K562 (cell line): Measurements from ENCODE around the gene ZNF512B. TPM values are rescaled to one million over a fixed set of nuclear protein-coding genes. Genes with fewer than 3 reads are reported as not detected.
A peak's percentile ranks its signal among the peaks of the same experiment; 100 is the strongest.

ENCODE experiments used
- AFF1 ChIP-seq, 2 experiments: fragments of 450-650 bp; IDR thresholded peaks; 2 replicates each; pipeline ENCODE4 v1.6.1; 2018; ENCODE audit warnings: mild to moderate bottlenecking in 2 of 2, low read depth in 1 of 2; ENCODE audit not compliant: partially characterized antibody in 2 of 2
- BMI1 ChIP-seq: fragments of 150-350 bp; IDR thresholded peaks from 2 replicates; pipeline ENCODE4 v1.6.1; 2014; ENCODE audit warnings: low read length
- BRF1 ChIP-seq: IDR thresholded peaks from 3 replicates; pipeline ENCODE4 v1.6.1; 2011; ENCODE audit warnings: borderline replicate concordance, mild to moderate bottlenecking; ENCODE audit not compliant: insufficient read length; ENCODE audit errors: extremely low read depth
- CHD2 ChIP-seq: IDR thresholded peaks from 2 replicates; pipeline ENCODE4 v1.6.1; 2011; ENCODE audit warnings: low read depth, low read length
- EGR1 ChIP-seq: fragments of 450-650 bp; conservative IDR thresholded peaks from 2 replicates; pipeline ENCODE4 v1.6.1; 2017; ENCODE audit warnings: mild to moderate bottlenecking
- GABPA ChIP-seq: fragments of 200-800 bp; sonication (Bioruptor generic); conservative IDR thresholded peaks from 2 replicates; pipeline ENCODE4 v1.6.1; 2016; ENCODE audit warnings: low read depth, missing genetic modification characterization, missing compliant biosample characterization
- RAD21 ChIP-seq, 2 experiments: fragments of 250-450 bp in 1 of 2; fragments of 450-650 bp in 1 of 2; sonication (Bioruptor Pico) in 1 of 2; formaldehyde crosslinking in 1 of 2; IDR thresholded peaks in 1 of 2; conservative IDR thresholded peaks in 1 of 2; 2 replicates each; pipeline versions ENCODE4 v1.4.0 to v1.8.0; 2020 to 2022; ENCODE audit warnings: mild to moderate bottlenecking in 2 of 2, moderate library complexity in 1 of 2
- RBM17 ChIP-seq: fragments of 200-400 bp; formaldehyde crosslinking; IDR thresholded peaks from 2 replicates; pipeline ENCODE4 v1.6.1; 2017; ENCODE audit warnings: low read depth, mild to moderate bottlenecking, low read length, borderline replicate concordance
- SREBF2 ChIP-seq: sonication (generic); formaldehyde crosslinking; IDR thresholded peaks from 2 replicates; pipeline ENCODE4 v1.4.0; 2020; ENCODE audit warnings: mild to moderate bottlenecking, missing genetic modification reagents
- TCF7L2 ChIP-seq: fragments of 150-350 bp; IDR thresholded peaks from 2 replicates; pipeline ENCODE4 v1.6.1; 2016; ENCODE audit warnings: low read depth, mild to moderate bottlenecking, low read length, moderate library complexity
- TRIM24 ChIP-seq, 2 experiments: fragments of 450-650 bp; IDR thresholded peaks; 2 replicates each; pipeline ENCODE4 v1.6.1; 2016
- ZC3H11A ChIP-seq: IDR thresholded peaks from 2 replicates; pipeline ENCODE4 v1.6.1; 2012; ENCODE audit warnings: low read depth, low read length, improper control_type of control experiment
- ZNF282 ChIP-seq: sonication (generic); formaldehyde crosslinking; IDR thresholded peaks from 2 replicates; pipeline ENCODE4 v1.8.1; 2023; ENCODE audit warnings: missing genetic modification reagents
- ZNF444 ChIP-seq: fragments of 250-450 bp; sonication (Bioruptor Pico); IDR thresholded peaks from 2 replicates; pipeline ENCODE4 v1.4.0; 2020; ENCODE audit warnings: mild to moderate bottlenecking, moderate library complexity
- ZSCAN29 ChIP-seq: fragments of 450-650 bp; IDR thresholded peaks from 2 replicates; pipeline ENCODE4 v1.6.1; 2017
- polyA plus RNA-seq, 8 experiments: library from polyadenylated mRNA; depleted of rRNA in 4 of 8; stranded (reverse) in 5 of 8; unstranded in 3 of 8; fragments of >200 nt; fragmentation: Nextera tagmentation in 2 of 8; fragmentation: Illumina TruSeq in 1 of 8; extraction: Ambion mirVana in 2 of 8; extraction: Trizol in 1 of 8; gene quantifications; 2 replicates each; pipeline versions ENCODE4 v1.2.1 to v1.2.3, GENCODE V29; 2011 to 2014; ENCODE audit warnings: inconsistent platforms in 1 of 8, missing spikeins in 1 of 8
- total RNA-seq, 7 experiments: library from RNA; depleted of rRNA in 6 of 7; stranded (reverse); fragments of >200 nt in 6 of 7; fragmentation: Illumina TruSeq in 2 of 7; extraction: Trizol in 2 of 7; gene quantifications; 2 replicates each; pipeline versions ENCODE4 v1.2.1 to v1.2.3, GENCODE V29; 2011 to 2021; ENCODE audit warnings: low replicate concordance in 1 of 7
- TF ChIP-seq, protein P1 (sequence below): sonication (generic); formaldehyde crosslinking; IDR thresholded peaks from 2 replicates; pipeline ENCODE4 v1.9.0; 2022; ENCODE audit warnings: mild to moderate bottlenecking, missing genetic modification reagents
- TF ChIP-seq, protein P2 (sequence below): IDR thresholded peaks from 2 replicates; pipeline ENCODE4 v1.6.1; 2016; ENCODE audit warnings: missing genetic modification characterization, missing compliant biosample characterization
- TF ChIP-seq, protein P3 (sequence below): fragments of 250-450 bp; sonication (Bioruptor Pico); IDR thresholded peaks from 2 replicates; pipeline ENCODE4 v1.5.0; 2021
- TF ChIP-seq, protein P4 (sequence below): fragments of 450-650 bp; IDR thresholded peaks from 2 replicates; pipeline ENCODE4 v1.6.1; 2018; ENCODE audit warnings: mild to moderate bottlenecking, low read depth; ENCODE audit not compliant: partially characterized antibody

Gene ZNF512B
- total and polyA plus RNA-seq, 9 of the 15 experiments (the other 6 are each of a cell fraction or from before 2014, with no cell fraction given) = 0.01 to 27.8 (median 8.2) TPM

- TF ChIP-seq AFF1 (IDR thresholded peaks at IDR 0.05; ENCODE audit: low read depth in 1 of 2, partially characterized antibody in 2 of 2) (no peak), BMI1 (no peak), ZSCAN29 (no peak), TRIM24 (IDR thresholded peaks at IDR 0.05) (0 out of 4 replicates have a peak, but pooled peaks of 1 of the 2 experiments have one; percentile 37), CHD2 (no peak), RBM17 (no peak), ZNF282 (CRISPR knock-in tag) (no peak), GABPA (tag) (peak; percentile 78), RAD21 (CRISPR knock-in tag; conservative IDR thresholded peaks at IDR 0.05 in 1 of 2, IDR thresholded peaks at IDR 0.05 in 1 of 2) (no peak), BRF1 (no peak), SREBF2 (CRISPR knock-in tag) (no peak), ZNF444 (no peak), ZC3H11A (no peak), TCF7L2 (no peak), EGR1 (peak; percentile 80)
- TF ChIP-seq, protein P1, sequence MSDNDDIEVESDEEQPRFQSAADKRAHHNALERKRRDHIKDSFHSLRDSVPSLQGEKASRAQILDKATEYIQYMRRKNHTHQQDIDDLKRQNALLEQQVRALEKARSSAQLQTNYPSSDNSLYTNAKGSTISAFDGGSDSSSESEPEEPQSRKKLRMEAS (CRISPR knock-in tag) = peak; percentile 59; the same call in 1 of the 2 replicates
- TF ChIP-seq, protein P2, sequence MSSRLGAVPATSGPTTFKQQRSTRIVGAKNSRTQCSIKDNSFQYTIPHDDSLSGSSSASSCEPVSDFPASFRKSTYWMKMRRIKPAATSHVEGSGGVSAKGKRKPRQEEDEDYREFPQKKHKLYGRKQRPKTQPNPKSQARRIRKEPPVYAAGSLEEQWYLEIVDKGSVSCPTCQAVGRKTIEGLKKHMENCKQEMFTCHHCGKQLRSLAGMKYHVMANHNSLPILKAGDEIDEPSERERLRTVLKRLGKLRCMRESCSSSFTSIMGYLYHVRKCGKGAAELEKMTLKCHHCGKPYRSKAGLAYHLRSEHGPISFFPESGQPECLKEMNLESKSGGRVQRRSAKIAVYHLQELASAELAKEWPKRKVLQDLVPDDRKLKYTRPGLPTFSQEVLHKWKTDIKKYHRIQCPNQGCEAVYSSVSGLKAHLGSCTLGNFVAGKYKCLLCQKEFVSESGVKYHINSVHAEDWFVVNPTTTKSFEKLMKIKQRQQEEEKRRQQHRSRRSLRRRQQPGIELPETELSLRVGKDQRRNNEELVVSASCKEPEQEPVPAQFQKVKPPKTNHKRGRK = no peak
- TF ChIP-seq, protein P3, sequence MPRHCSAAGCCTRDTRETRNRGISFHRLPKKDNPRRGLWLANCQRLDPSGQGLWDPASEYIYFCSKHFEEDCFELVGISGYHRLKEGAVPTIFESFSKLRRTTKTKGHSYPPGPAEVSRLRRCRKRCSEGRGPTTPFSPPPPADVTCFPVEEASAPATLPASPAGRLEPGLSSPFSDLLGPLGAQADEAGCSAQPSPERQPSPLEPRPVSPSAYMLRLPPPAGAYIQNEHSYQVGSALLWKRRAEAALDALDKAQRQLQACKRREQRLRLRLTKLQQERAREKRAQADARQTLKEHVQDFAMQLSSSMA (CRISPR knock-in tag) = no peak
- TF ChIP-seq, protein P4, sequence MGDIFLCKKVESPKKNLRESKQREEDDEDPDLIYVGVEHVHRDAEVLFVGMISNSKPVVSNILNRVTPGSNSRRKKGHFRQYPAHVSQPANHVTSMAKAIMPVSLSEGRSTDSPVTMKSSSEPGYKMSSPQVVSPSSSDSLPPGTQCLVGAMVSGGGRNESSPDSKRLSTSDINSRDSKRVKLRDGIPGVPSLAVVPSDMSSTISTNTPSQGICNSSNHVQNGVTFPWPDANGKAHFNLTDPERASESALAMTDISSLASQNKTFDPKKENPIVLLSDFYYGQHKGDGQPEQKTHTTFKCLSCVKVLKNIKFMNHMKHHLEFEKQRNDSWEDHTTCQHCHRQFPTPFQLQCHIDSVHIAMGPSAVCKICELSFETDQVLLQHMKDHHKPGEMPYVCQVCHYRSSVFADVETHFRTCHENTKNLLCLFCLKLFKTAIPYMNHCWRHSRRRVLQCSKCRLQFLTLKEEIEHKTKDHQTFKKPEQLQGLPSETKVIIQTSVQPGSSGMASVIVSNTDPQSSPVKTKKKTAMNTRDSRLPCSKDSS = no peak
Measured at GRCh38 chr20:63978319-63979228, 8.8 kb upstream of the ZNF512B start (continued).
